HL-60/S4 (cell line): ENCODE measurements around the gene DLGAP3.

Experiments used
- in situ Hi-C: fragments of 300-500 bp; cut with MboI; formaldehyde crosslinking; loops from 2 replicates; pipeline ENCODE4 v1.14.3; 2022; ENCODE audit warnings: low sequenced_read_pairs

DLGAP3 gene

DNA sequence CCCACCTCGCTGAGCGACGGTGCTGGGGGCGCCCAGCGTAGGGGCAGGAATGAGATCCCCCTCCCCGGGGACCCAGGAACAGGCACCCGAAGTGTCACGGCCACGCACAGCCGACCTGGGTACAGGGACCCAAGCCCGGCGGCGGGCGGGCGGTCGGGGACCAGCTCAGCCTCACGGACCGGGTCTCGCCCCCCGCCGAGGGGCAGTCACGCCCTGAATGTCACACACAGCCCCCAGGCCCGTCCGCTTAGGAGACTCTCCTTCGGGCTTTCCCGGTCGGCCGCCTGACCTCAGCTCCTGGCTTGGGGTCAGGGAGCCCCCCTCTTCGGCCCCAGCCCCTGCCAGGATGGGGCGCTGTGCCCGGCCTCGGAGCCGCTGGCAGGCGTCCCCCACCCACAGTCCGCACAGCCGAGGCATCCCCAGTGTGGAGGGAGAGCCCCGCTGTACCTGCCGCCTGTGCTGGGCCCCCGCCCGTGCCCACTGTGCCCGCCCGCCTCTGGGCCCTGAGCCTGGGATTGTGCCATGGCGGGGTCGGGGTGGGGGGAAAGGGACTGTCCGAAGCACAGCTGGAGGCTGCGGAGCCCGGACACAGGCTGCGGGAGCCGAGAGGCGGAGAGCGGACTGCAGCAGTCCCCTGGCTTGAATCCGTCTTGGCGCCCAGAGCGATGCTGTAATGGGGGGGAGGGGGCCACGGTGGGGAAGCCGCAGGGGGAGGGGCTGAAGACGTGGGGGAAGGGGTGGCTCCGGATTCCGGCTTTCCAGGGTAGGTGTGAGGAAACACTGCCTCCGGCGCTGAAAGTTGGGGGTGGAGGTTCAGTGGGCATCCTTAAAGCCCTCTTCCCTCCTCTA is 627 bp upstream of the DLGAP3 start:
- in situ Hi-C loops: no loop called here

DNA sequence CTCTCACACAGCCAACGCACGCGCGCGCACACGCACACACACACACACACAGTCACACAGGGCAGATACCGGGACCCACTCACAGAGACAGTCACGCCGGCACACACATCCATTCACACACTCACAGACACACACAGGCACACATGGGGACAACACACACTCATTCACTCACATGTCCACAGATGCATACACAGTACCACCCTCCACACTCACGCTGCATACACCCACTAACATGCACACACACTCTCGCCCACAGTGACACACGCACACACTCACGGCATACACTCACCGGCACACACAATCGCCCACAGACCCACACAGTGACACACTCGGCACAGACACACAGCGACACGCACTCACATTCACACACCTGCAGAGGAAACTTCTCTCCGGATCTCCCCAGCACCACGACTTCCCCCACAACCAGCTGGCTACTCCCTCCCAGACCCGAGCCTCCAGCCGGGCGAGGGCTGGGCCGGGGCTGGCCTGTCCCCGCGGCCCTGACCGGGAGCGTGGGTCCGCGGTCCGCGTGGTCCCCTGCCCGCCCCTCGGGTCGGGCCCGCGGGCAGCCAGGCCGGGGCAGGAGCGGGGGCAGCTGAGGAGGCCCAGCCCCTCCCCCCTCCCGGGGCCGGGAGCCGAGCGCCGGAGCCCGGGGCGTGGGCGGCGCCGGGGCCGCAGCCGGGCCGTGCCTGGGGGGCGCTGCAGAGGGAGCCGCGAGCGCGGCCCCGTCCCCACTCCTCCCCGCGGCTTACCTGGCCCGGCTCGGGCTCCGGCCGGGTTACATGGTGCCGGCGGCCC is 552 bp downstream of the DLGAP3 start:
- in situ Hi-C loops: no loop called here

DNA sequence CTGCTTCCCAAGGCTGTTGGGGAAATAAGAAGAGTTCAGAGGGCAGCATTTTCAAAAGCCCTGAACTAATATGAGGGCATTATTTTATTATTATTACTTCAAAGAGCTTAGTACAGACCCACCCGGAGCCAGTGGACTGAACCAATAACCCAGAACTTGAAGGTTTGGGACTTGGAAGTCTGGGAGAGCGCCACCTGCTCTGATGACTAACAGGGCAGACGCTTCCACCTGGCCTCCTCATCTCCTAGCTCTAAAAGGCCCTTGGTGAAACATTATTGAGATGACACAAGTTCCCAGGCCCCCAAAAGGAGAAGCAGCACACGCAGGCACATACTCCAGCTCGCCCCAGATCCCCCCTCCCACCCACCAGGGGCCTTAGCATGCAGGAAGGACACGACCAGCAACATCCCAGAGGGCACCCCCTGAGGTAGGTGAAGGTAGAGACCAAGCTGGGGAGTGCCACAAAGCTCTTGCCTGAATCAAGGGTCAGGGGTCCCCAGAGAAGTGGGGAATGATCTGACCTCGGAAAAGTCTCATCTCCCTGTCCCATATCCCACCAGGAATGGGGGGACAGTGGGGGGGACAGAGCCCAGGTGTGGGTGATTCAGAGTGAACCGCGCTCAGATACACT is 1.3 kb downstream of the DLGAP3 start:
- in situ Hi-C loops: no loop called here

DNA sequence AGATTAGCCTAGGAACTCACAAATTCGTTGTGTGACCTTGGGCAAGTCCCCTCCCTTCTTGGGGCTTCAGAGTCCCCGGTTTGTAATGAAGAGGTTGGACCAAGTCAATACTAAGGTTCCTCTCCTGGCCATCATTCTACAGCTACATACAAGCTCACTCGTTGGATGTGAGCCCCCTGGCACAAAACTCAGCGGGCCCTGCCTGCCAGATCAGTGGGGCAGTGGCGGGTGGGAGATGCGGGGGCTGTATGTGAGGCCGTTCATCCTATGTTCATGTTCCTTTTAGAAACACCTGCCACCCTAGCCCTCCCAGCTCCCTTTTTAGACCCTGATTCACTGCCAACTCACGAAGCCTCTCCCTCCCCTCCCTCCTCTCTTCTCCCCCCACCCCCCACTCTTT is 2.1 kb downstream of the DLGAP3 start:
- in situ Hi-C loops: no loop called here

DNA sequence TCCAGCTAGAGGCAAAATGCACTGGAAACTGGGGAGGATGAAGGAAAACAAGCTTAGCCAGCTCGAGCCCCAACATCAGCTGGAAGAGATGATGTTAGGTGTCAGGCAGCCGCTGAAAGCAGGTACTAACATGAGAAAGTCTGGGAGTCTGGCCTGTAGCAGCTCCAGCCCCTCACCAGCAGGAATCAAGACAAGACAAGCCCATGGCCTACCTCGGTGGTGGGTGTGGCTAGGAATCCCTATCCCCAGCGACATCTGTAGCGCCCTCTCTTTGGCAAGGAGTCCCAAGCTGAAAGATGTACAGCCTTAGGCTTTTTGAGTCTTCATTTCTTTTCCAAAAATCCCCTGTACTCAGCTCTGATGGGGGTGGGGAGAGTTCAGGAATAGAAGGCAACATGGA is 2.6 kb downstream of the DLGAP3 start:
- in situ Hi-C loops: no loop called here

DNA sequence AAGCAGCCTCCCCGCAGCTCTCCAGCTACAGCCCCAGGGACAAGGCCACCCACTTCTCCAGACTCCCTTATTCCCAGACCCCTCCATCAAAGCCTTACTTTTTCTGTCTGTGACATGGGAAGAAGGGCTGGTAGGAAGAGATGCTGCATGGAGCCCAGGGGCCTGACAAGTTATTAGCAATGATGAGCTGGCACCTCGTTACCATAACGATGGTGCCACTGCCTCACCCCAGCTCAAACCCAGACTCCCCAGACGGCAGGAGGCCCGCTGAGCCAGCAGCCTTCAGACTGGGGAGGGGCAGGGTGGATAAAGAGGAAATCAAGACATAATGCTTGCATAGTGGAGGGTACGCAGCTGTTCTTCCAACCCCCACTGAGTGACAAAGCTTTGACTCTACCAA is 3.3 kb downstream of the DLGAP3 start:
- in situ Hi-C loops: no loop called here

DNA sequence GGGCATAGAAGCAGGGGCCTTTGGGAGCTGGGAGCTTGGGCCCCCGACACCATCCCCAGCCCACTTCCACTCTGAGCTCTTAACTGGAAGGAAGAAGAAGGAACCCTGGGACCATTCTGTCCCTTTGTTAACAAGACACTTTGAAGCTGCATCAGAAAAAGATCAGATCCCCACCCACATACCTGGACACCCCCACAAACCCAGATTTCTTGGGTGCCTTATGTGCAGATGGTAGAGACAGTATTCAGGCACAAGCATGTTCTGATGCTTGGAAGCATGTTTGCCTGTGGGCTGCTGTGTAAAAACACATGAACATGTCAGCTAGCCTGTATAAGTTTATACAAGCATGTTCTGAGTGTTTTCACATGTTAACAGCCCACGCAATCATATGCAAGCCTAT is 3.7 kb downstream of the DLGAP3 start:
- in situ Hi-C loops: no loop called here

DNA sequence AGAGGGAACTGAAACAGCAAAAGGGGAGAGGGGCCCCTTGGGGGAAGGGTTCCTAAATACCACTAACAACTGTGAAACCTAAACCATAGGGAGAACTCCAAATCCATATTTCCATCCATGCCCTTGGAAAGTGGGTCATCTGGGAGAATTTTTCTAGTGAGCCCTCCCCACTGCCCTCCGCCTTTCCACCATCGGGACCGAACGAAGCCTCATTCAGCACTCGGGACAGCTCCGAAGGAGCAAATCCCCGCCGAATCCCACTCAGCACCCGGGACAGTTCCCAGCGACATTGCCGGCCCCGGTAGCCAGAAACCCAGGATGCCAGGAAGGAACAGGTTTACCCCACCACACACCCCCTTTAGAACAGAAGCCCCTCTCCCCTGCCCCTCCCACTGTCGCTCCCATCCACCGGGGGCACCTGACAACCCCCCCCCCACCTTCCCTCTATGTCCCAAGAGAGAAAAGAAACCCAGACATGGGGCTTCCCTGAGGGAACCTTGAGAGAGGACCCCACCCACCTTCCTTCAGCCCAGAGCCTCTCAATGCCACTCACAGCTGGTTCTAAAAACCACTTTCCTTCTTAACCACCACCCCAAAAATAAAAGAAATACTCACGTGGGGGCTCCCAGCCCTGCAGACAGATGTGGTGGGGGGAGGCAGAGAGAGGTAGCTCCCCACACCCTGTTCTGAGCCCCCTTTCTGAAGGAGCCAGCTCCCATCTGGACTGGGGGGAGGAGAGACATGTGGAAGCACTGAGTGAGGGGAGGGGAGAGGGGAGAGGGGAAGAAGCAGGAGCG is 4.5 kb downstream of the DLGAP3 start:
- in situ Hi-C loops: no loop called here

DNA sequence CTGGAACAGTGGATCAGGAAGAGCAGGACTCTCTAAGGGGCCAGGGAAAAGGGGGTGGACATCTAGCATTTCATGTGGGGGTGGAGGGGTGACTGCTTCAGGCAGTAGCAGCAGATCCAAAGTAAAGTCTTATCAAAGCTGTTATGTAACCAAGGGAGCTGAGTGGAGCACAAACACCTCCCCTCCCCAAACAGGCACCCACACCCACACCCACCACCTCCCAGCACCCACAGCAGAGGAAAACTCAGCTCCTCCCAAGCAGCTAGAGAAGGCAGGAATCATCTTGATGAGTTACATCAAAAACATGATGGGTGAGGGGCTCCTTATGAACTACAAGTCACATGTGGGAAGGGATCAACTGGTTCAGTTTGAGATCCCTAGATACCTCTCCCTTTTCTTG is 6.0 kb downstream of the DLGAP3 start:
- in situ Hi-C loops: no loop called here

DNA sequence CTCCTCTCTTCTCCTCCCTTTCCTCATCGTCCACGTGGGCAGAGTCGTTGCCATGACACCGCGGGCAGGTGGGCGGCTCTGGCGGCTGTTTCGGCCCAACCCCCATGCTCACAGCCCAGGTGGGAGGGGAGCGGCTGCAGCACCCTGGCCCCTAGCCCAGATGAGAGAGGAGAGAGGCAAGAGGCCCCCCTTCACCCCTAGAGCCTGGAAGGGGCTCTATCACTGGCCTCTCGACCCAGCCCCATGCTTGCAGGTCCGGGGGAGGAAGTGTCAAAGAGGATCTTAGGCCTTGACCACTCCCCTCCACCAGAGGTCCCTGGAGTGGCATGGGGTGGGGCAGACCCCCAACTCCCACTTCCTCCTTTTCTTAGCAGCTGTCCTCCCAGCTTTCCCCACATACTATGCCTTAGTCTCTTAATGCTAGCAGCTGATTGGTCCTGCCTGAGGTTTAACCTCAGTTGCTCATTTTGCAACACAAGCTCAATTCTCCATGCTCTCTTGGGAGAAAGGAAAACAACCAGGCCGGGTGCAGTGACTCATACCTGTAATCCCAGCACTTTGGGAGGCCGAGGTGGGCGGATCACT is 10.4 kb downstream of the DLGAP3 start:
- in situ Hi-C loops: no loop called here

DNA sequence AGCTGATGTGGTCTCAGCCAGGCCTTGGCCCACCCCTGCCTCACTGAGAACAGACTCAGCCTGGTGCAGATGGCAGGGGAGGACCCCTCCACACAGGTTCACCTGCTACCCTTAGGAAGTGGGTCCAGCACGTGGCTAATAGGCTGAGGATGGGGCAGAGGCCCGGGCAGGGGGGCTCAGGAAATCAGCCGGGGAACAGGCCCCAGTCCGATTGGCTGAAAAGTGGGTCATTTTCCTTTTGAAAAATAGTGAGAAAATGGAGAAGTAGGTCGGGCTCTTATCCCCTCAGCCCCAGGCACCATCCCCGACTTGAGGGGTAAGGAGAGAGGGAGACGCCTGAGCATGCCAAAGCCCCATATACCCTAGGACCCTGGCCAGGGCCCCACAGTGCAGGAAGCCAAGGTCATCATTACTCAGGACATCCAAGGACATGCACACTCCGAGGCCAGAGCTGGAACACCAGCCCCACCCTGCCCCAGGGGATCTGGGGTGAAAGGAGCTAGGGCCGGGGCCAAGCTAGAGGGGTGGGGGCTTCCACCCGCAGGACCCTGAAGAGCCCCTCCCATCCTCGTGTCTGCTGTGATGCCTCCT is 11.0 kb downstream of the DLGAP3 start:
- in situ Hi-C loops: no loop called here

DNA sequence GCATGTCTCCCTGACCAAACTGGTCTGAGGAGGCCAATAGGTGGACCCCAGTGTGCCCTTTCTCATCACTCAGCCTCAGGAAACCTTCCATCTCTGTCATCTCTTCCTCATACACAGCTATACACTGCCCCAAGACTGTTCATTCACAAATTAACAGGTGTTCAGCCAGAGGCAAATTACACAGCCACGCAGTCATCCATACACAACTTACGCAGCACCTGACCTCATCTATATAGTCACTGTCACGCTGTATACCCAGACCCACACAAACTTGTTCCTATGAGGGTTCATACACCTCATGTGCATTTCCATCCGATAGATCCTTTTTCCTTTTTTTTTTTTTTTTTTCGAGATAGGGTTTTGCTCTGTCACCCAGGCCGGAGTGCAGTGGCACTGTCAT is 12.4 kb downstream of the DLGAP3 start:
- in situ Hi-C loops: no loop called here

DNA sequence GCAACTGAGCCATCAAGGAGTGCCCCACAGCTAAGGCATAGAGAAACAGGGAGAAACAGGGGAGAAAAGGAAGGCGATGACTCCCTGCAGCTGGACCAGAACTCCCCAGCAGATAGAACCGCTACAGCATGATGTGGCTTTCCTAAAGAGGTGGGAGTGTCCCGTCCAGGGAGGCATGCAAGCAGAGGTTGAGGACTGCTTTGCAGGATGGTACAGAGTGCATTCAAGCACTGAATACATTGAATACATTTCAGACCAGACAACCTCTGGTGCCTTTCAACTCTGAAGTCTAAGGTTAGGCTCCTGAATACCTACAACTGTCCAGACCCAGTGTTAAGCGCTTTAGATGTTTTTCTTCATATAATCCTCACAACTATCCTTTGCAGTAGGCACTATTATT is 13.3 kb downstream of the DLGAP3 start:
- in situ Hi-C loops: no loop called here

DNA sequence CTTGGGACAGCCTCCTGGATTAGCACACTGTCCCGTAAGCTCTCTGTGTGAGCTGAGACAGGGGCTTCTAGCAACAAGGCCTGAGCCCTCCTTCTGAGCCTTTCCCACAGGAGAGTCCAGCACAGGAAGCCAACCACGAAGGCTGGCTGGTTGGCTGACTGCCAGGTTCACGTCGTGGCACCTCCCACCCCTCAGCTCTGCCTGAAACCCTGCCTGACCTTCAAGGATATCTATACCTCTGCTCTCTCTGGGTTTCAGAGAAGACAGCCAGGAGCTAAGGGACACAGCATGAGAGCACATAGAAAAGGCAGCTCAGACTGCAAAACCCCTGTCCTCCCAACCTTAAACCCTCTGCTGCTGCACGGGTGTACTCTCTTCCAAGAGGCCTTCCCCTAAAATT is 13.9 kb downstream of the DLGAP3 start:
- in situ Hi-C loops: no loop called here

DNA sequence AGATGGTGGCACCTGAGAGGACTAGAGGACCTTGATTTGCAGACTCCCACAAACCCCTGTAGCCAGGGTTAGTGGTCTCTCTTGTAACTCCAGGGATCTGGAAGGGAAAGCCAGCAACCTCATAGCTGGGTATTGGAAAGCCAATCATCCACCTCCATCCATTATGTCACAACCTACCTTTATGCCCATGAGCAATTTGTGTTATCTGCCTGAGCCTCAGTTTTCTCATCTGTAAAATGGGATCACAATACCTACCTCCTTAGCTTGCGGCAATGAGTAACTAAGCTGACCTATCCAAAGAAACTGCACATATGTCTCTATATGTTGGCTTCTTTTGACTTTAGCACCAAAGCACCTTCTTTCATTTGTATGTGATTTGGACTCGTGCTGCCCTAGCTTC is 14.5 kb downstream of the DLGAP3 start:
- in situ Hi-C loops: no loop called here

DNA sequence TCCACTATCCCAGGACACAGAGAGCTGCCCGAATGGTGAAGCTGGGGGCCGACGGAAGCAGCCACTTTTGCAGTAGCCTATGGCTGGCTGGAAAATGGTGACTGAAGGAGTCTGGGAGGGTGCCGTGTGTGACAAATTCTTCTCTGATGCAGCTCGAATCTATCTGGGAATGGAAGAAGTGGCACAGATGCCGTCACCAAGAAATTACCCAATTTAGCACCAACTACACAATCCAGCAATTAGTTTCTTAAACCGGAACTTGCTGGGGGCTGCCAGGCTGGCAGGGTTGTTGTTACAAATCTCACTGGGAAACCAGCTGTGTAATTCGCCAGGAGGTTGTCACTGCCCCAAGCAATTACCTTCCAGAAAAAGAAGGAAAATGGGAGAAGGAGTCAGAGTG is 18.0 kb downstream of the DLGAP3 start:
- in situ Hi-C loops: no loop called here

DNA sequence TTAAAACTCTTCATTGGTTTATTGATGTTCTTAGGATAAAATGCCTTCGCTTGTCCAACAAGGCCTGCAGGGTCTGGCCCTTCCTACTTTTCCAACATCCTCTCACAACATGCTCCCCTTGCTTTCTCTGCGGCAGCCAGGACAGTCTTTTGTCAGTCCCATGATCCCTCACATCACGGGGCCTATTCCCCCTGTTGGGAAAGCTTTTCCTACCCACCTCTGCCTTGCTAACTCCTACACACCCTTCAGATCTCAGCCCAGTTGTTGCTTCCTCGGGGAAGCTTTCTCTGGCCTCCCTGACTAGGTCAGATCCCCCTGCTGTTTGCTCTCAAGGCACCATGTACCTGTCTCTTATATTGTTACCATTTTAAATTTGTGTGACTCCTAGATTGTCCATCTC is 19.0 kb downstream of the DLGAP3 start:
- in situ Hi-C loops: no loop called here

DNA sequence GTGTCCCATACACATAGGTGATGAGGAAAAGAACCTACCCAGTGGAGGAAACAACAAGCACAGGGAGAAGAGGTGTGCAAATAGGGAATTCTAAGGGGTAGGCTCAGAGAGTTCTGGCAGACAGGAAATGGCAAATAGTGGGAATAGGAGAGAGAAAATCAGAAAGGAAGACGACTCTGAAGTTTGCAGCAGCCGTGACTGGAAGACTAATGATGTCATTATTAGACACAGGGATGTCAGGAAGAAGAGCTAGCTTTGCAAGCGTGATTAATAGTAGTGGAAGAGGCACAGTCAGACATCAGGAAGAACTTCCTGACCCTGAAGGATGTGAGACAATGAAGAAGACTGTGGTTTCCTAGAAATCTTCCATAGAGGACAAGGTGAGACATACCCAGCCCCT is 21.1 kb downstream of the DLGAP3 start:
- in situ Hi-C loops: no loop called here

DNA sequence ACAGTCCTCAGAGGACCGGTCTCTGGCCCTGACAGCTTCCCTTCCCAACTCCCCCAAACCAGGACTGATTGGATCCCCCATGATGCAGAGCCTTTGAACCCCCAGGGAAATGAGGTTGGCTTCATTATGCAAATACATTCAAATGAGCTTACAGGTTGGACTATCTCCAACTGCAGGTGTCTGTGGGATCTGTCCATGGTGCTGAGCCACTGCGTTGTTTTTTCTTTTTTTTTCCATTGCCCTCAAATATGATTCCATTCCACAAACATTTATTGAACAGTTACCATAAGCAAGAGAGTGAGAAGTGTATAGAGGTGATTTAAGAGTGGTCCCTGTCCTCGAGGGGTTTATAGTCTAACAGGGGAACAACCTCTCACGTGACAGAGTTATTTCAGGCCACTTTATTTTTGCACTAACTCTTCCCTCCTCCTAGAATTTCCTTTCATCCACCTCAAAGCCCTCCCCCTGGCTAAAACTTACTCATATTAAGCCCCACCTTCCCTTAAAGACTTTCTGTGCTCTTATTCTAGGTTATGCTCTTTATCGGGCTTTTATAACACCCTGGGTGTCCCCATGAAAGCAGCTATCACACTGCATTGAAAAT is 21.9 kb downstream of the DLGAP3 start:
- in situ Hi-C loops: no loop called here

DNA sequence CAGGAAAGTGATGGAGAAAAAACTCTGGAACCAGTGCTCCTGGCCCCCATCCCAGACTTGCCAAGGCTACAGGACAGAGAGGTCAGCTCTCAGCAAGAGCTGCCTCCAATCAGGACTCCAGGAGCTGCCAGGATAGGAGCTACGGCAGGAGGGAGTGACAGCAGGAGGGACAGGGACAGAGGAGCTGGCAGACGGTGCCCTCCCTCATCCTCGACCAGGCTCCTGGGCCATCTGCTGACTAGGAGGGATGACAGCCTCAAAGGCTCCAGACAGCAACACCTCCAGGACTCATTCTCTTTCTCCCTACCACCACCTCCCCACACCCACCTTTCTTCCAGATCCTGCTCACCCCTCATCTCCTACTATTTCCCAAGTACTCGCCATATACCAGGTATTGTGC is 22.7 kb downstream of the DLGAP3 start:
- in situ Hi-C loops: no loop called here
